PC-3 (cell line): Measurements from ENCODE around the gene CFI. TPM values are rescaled to one million over a fixed set of nuclear protein-coding genes. Genes with fewer than 3 reads are reported as not detected.

Experiments
- ATAC-seq: fragments of 200-7000 bp; cut with Tn5 transposase; 2 replicates; pipeline ENCODE4 v1.9.1; 2020; ENCODE audit warnings: mild to moderate bottlenecking, moderate library complexity
- BruUV-seq: library from RNA; stranded (reverse); fragments of 400-500 nt; replicated peaks from 2 replicates; lab custom pipeline; 2021; lab: Mats Ljungman, UMichigan
- CTCF ChIA-PET: fragments of 300-600 bp; sonication (Branson Sonifier 250); formaldehyde crosslinking; loops from one replicate; lab custom pipeline; 2022; ENCODE audit warnings: antibody characterized with exemption; lab: Charles Lee
- POLR2A ChIA-PET: fragments of 300-600 bp; sonication (Branson Sonifier 250); formaldehyde crosslinking; loops from one replicate; lab custom pipeline; 2022; ENCODE audit warnings: antibody characterized with exemption; ENCODE audit not compliant: unreplicated experiment; lab: Charles Lee
- DNase-seq: peaks from one replicate; pipeline ENCODE4 v3.0.0-alpha.2; 2015
- H2AFZ ChIP-seq: fragments of 300-600 bp; sonication (generic); 2 replicates; pipeline ENCODE4 v1.6.0; 2016; ENCODE audit warnings: antibody characterized with exemption, low read length
- H3F3A ChIP-seq: fragments of 300-600 bp; sonication (generic); one replicate; pipeline ENCODE4 v1.6.0; 2017; ENCODE audit warnings: antibody characterized with exemption, low read length, control low read depth, mild to moderate bottlenecking; ENCODE audit not compliant: unreplicated experiment
- H3K27ac ChIP-seq: fragments of 300-600 bp; sonication (generic); 2 replicates; pipeline ENCODE4 v1.5.1; 2016; ENCODE audit warnings: mild to moderate bottlenecking, low read length
- H3K27me3 ChIP-seq: fragments of 300-600 bp; sonication (generic); 2 replicates; pipeline ENCODE4 v1.6.1; 2016; ENCODE audit warnings: low read length, mixed read lengths
- H3K36me3 ChIP-seq: fragments of 300-600 bp; sonication (generic); 2 replicates; pipeline ENCODE4 v1.6.1; 2016; ENCODE audit warnings: low read depth, mixed run types, low read length, mixed read lengths
- H3K4me1 ChIP-seq: fragments of 300-600 bp; sonication (generic); 2 replicates; pipeline ENCODE4 v1.5.1; 2016; ENCODE audit warnings: low read length; ENCODE audit not compliant: insufficient read depth
- H3K4me2 ChIP-seq: fragments of 300-600 bp; sonication (generic); 2 replicates; pipeline ENCODE4 v1.6.0; 2016; ENCODE audit warnings: low read length
- H3K4me3 ChIP-seq: fragments of 300-600 bp; sonication (generic); 2 replicates; pipeline ENCODE4 v1.5.1; 2016; ENCODE audit warnings: mild to moderate bottlenecking, low read length, mixed read lengths
- H3K79me2 ChIP-seq: fragments of 300-600 bp; sonication (generic); 2 replicates; pipeline ENCODE4 v1.6.1; 2017; ENCODE audit warnings: low read length, mixed read lengths
- H3K9ac ChIP-seq: fragments of 300-600 bp; sonication (generic); 2 replicates; pipeline ENCODE4 v1.6.0; 2016; ENCODE audit warnings: mild to moderate bottlenecking, low read length
- H3K9me2 ChIP-seq: fragments of 300-600 bp; sonication (generic); replicated peaks from 2 replicates; pipeline ENCODE4 v1.6.1; 2016; ENCODE audit warnings: mixed run types, low read length, mixed read lengths
- H3K9me3 ChIP-seq: fragments of 300-600 bp; sonication (generic); 2 replicates; pipeline ENCODE4 v1.6.1; 2016; ENCODE audit warnings: low read length, mixed read lengths
- H4K20me1 ChIP-seq: fragments of 300-600 bp; sonication (generic); 2 replicates; pipeline ENCODE4 v1.6.1; 2016; ENCODE audit warnings: low read length, mixed read lengths
- CTCF ChIP-seq: fragments of 300-600 bp; sonication (generic); conservative IDR thresholded peaks from 2 replicates; pipeline ENCODE4 v1.5.1; 2017; ENCODE audit warnings: antibody characterized with exemption, low read depth, mild to moderate bottlenecking, low read length
- EZH2 ChIP-seq: fragments of 300-600 bp; sonication (generic); IDR thresholded peaks from one replicate; pipeline ENCODE4 v1.6.1; 2017; ENCODE audit warnings: antibody characterized with exemption, mild to moderate bottlenecking, low read length; ENCODE audit not compliant: unreplicated experiment
- EZH2phosphoT487 ChIP-seq: fragments of 300-600 bp; sonication (generic); IDR thresholded peaks from 2 replicates; pipeline ENCODE4 v1.6.1; 2018; ENCODE audit warnings: mild to moderate bottlenecking, antibody characterized with exemption, low read length, borderline replicate concordance
- intact Hi-C: fragments of 100-400 bp; cut with micrococcal nuclease; formaldehyde crosslinking; loops from 2 replicates; pipeline ENCODE4 v1.9.0; 2023
- total RNA-seq: library from RNA; depleted of rRNA; stranded (reverse); fragments of >200 nt; gene quantifications from 2 replicates; pipeline ENCODE4 v1.2.3, GENCODE V29; 2014

Gene CFI
- total RNA-seq, 1 experiment from 2014 or later: not detected

GRCh38 chr4:109703664-109704361 is 98.0 kb downstream of the CFI start:
- no peaks in the 10 kb centered on the region for H3F3A ChIP-seq
- TF ChIP-seq EZH2 (no peak), CTCF (no peak)
- ATAC-seq (peak; percentile 16), DNase-seq (peak; percentile 7)
- H2AFZ ChIP-seq: peak overlapping the region; percentile 99
- peak overlapping the region; percentile 96 for H3K4me3 ChIP-seq
- CTCF ChIA-PET: interaction anchor here (0.6 kb wide), 1 partner anchor 322 kb away, joined by 7 read pairs; no protein-coding TSS in a partner anchor
- no peaks in the 10 kb centered on the region for H3K9me3 ChIP-seq
- no peaks in the 10 kb centered on the region for H4K20me1 ChIP-seq
- H3K9ac ChIP-seq: peak overlapping the region; percentile 76; the same call in 1 of the 2 replicates
- H3K79me2 ChIP-seq: peaks cover 37% of the 10 kb centered on the region
- no peaks in the 10 kb centered on the region; the same call in 1 of the 2 replicates for H3K36me3 ChIP-seq
- intact Hi-C loops: loop anchor here (1.0 to 5.0 kb wide), 5 partner anchors 19 to 275 kb away; partner anchors contain the start of gene PLA2G12A
- peak overlapping the region; percentile 91 for H3K4me2 ChIP-seq
- no peaks in the 10 kb centered on the region for H3K9me2 ChIP-seq
- BruUV-seq: no TSS peak
- H3K27ac ChIP-seq: no peak overlapping the region
- H3K27me3 ChIP-seq: no peaks in the 10 kb centered on the region
- POLR2A ChIA-PET: no interaction called here
- H3K4me1 ChIP-seq: peaks cover 9% of the 10 kb centered on the region

- ChIA-PET CTCF (interaction anchor here (0.6 kb wide), 1 partner anchor 322 kb away, joined by 7 read pairs; no protein-coding TSS in a partner anchor), POLR2A (interaction anchor here (0.6 kb wide), 1 partner anchor 79 kb away, joined by 9 read pairs; no protein-coding TSS in a partner anchor)
- H3K36me3 ChIP-seq: no peaks in the 10 kb centered on the region; the same call in 1 of the 2 replicates
- DNase-seq (peak; percentile 73), ATAC-seq (peak; percentile 83)
- H2AFZ ChIP-seq: peak within 1 kb of the TSS; percentile 99
- BruUV-seq: TSS peak; percentile 25
- H3K4me2 ChIP-seq: peak within 1 kb of the TSS; percentile 91
- H3K4me3 ChIP-seq: peak within 1 kb of the TSS; percentile 96
- peak within 1 kb of the TSS; percentile 25; the same call in 1 of the 2 replicates for H3K27ac ChIP-seq
- H3F3A ChIP-seq: no peaks in the 10 kb centered on the region
- intact Hi-C loops: loop anchor here (1.0 to 5.0 kb wide), 5 partner anchors 18 to 276 kb away; partner anchors contain the start of gene PLA2G12A
- no peaks in the 10 kb centered on the region for H3K9me3 ChIP-seq
- no peaks in the 10 kb centered on the region for H3K27me3 ChIP-seq
- H4K20me1 ChIP-seq: no peaks in the 10 kb centered on the region
- peaks cover 9% of the 10 kb centered on the region for H3K4me1 ChIP-seq
- H3K79me2 ChIP-seq: peaks cover 37% of the 10 kb centered on the region
- TF ChIP-seq EZH2phosphoT487: no peak
- peak; percentile 59 for TF ChIP-seq CTCF
- no peaks in the 10 kb centered on the region for H3K9me2 ChIP-seq
- H3K9ac ChIP-seq: peak within 1 kb of the TSS; percentile 76
Measured at GRCh38 chr4:109702950-109703663, 98.7 kb downstream of the CFI start, which contains the start of gene CASP6. CASP6 (minus strand) TSS chr4:109703445; CDS start chr4:109703395, 50 bp downstream.
